Activated T-cell treated with anti-CD3 and anti-CD28 coated beads, Interleukin-2, amount 50 U/mL, for 4 hours (primary cell): ENCODE measurements around the gene PRKCA. TPM values are rescaled to one million over a fixed set of nuclear protein-coding genes. Genes with fewer than 3 reads are reported as not detected.

Source experiments
- ATAC-seq, 2 donors: fragments of 200-7000 bp; cut with Tn5 transposase; one replicate each; pipeline ENCODE4 v1.10.0; 2021
- DNase-seq: peaks from one replicate; pipeline ENCODE4 v3.0.0-alpha.2; 2020
- H3K27me3 Mint-ChIP-seq: one replicate; pipeline ENCODE4 v1.8.0; 2021; ENCODE audit warnings: low read depth, mixed read lengths
- H3K36me3 Mint-ChIP-seq: one replicate; pipeline ENCODE4 v1.8.0; 2022; ENCODE audit warnings: mixed read lengths; ENCODE audit not compliant: insufficient read depth
- H3K4me1 Mint-ChIP-seq: one replicate; pipeline ENCODE4 v1.8.0; 2021; ENCODE audit warnings: low read depth, mixed read lengths
- H3K4me3 Mint-ChIP-seq: one replicate; pipeline ENCODE4 v1.8.0; 2021; ENCODE audit warnings: mild to moderate bottlenecking, moderate library complexity, mixed read lengths
- H3K9me3 Mint-ChIP-seq: one replicate; pipeline ENCODE4 v1.8.0; 2021; ENCODE audit warnings: mixed read lengths
- total RNA-seq, 3 donors: library from RNA; stranded (reverse); gene quantifications; one replicate each; pipeline ENCODE4 v1.2.1, GENCODE V29; 2021

PRKCA gene
- total RNA-seq, 3 donors from 2014 or later: 79.4 to 114 (median 95.3) TPM

DNA sequence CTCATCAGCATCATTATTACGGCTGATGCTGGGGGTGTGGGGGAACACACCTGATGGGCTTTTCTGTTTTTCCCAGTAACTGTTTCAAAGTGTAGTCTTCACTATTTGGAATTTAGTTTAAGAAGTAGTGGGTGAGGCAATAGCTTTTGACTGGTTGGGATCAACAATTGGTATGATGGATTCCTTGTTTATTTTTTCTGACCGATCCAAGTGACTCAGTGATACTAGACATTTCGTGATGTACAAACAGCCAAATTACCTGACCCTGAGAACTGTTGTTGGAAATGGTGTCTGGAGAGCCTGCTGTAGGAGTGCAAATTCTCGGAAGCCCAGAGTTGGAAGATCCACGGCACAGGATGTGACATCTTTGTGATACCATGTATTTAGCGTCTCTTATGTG, 204.2 kb downstream of the PRKCA start:
- no peak for ATAC-seq
- H3K4me1 Mint-ChIP-seq: peaks cover 56% of the 10 kb centered on the region
- H3K27me3 Mint-ChIP-seq: no peaks in the 10 kb centered on the region
- H3K4me3 Mint-ChIP-seq: no peak overlapping the region
- DNase-seq: no peak
- H3K36me3 Mint-ChIP-seq: peaks cover 9% of the 10 kb centered on the region
- H3K9me3 Mint-ChIP-seq: peaks cover 5% of the 10 kb centered on the region

GRCh38 chr17:66507103-66507923, 204.9 kb downstream of the PRKCA start:
- Mint-ChIP-seq H3K27me3 (no peaks in the 10 kb centered on the region), H3K4me3 (no peak overlapping the region), H3K4me1 (peaks cover 61% of the 10 kb centered on the region), H3K9me3 (peaks cover 5% of the 10 kb centered on the region), H3K36me3 (peaks cover 9% of the 10 kb centered on the region)
- ATAC-seq (no peak), DNase-seq (no peak)

GRCh38 chr17:66507982-66508760, 205.8 kb downstream of the PRKCA start:
- ATAC-seq: no peak
- Mint-ChIP-seq H3K4me3 (no peak overlapping the region), H3K27me3 (no peaks in the 10 kb centered on the region)

GRCh38 chr17:66508896-66509844, 206.8 kb downstream of the PRKCA start:
- DNase-seq (peak; percentile 41), ATAC-seq (peak; percentile 79 to 80)
- peak overlapping the region; percentile 60 for H3K4me3 Mint-ChIP-seq
- H3K36me3 Mint-ChIP-seq: peaks cover 10% of the 10 kb centered on the region
- H3K9me3 Mint-ChIP-seq: peaks cover 5% of the 10 kb centered on the region
- H3K27me3 Mint-ChIP-seq: no peaks in the 10 kb centered on the region
- H3K4me1 Mint-ChIP-seq: peaks cover 74% of the 10 kb centered on the region

More at GRCh38 chr17:66507982-66508760, 205.8 kb downstream of the PRKCA start:
- DNase-seq: no peak
- Mint-ChIP-seq H3K36me3 (peaks cover 9% of the 10 kb centered on the region), H3K4me1 (peaks cover 67% of the 10 kb centered on the region), H3K9me3 (peaks cover 5% of the 10 kb centered on the region)

DNA sequence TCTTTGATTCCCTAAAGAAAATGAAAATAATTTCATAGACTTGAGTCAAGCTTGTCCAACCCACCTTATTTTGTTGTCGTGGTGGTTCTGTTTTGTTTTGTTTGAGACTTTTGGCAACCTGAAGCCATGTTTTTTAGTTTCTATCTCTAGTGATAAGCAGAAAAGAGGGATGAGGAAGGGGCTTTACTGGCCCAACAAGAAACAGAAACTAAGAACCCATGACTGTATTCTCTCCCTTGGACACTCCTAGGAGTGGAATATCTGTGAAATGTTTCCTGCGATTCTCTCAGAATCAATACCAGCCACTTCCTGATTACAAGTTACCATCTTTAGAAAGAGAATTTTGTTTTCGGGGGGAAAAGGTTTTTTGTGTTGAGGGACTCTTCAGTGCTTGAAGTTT, 207.5 kb downstream of the PRKCA start:
- Mint-ChIP-seq H3K27me3 (no peaks in the 10 kb centered on the region), H3K36me3 (peaks cover 15% of the 10 kb centered on the region), H3K4me1 (peaks cover 81% of the 10 kb centered on the region), H3K4me3 (peak overlapping the region; percentile 60), H3K9me3 (peaks cover 5% of the 10 kb centered on the region)
- ATAC-seq (peak in 1 of 2 donors; percentile 0), DNase-seq (no peak)

GRCh38 chr17:66511135-66511534, 208.7 kb downstream of the PRKCA start:
- H3K9me3 Mint-ChIP-seq: peaks cover 5% of the 10 kb centered on the region
- no peak for DNase-seq
- ATAC-seq: peak; percentile 6 to 27
- H3K4me3 Mint-ChIP-seq: peak overlapping the region; percentile 11
- no peaks in the 10 kb centered on the region for H3K27me3 Mint-ChIP-seq
- H3K4me1 Mint-ChIP-seq: peaks cover 83% of the 10 kb centered on the region
- H3K36me3 Mint-ChIP-seq: peaks cover 21% of the 10 kb centered on the region

DNA sequence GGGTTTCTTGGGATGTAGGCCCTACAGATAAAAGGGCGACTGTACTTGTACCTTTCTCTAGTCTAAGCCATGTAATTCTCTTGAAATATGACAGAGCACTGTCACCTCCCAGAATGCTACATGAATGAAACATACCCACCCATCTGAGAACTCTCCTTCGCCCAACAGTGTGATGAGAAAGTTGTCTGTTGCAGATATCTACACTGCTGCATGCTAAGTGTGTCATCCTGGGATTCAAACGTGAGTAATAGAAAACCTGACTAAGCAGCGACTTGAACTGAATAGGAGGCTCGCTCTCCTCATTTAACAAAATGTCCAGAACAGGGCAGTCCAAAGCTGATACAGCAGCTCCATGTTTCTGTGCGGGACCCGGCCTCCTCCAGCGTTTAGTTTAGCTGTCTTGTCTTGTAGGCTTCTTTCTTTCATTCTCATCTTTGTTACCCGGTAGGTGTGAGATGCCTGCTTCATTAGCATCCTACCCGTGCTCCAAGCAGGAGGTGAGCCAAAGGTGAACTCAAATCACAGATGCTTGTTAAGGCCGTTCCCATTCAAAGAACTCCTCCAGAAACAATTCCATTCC, 211.9 kb downstream of the PRKCA start:
- no peak for DNase-seq
- Mint-ChIP-seq H3K4me1 (peaks cover 75% of the 10 kb centered on the region), H3K27me3 (no peaks in the 10 kb centered on the region), H3K9me3 (no peaks in the 10 kb centered on the region), H3K36me3 (peaks cover 22% of the 10 kb centered on the region), H3K4me3 (no peak overlapping the region)
- peak; percentile 80 for ATAC-seq

DNA sequence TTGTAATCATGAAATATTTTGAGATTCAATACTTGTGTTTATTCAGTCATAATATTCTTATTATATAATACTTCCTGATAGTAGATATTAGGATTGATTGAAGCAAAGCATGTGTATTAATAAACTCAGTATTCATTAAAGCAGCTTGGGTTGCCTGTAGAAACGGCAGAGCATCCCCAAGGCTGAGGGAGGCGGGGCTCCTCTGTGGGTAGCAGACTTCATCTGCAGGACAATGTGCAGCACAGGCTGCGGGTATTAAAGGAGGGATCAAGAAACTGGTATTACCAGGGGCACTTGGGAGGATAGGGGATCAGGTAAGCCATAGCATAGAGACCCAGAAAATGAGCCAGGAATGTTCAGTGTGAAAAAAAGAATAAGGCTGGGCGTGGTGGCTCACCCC, 213.6 kb downstream of the PRKCA start:
- Mint-ChIP-seq H3K4me1 (peaks cover 66% of the 10 kb centered on the region), H3K27me3 (no peaks in the 10 kb centered on the region), H3K9me3 (no peaks in the 10 kb centered on the region), H3K4me3 (no peak overlapping the region), H3K36me3 (peaks cover 22% of the 10 kb centered on the region)
- ATAC-seq: no peak
- no peak for DNase-seq

DNA sequence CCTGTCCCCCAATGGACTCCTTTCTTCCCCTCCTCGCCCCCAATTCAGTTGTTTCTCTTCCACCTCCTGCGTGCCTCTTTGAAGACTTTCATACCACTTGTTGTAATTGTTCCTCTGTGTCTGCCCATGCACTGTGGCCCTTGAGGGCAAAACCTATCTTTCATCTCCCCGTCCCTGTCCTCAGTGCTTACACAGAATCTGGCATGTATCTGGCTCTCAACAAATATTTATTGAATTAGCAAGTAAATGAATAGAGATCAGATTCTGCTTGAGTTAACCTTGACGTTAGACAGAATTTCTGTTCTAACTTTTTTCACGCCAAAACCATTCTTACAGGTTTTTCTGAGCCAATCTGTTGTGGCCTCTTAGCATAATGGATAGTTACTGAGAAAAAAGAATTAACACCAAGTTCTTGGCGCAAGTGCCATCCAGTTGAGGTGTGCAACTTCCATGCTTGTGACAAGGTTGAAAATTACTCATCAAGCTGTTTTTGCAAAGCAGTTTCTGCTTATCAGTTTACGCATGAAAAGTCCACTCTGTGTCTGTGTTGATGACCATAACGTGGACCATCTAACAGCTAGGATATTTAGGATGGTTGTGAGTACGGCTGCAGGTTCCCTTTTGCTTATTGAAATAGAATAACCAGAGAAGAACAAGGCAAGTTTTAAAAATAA, 215.1 kb downstream of the PRKCA start:
- ATAC-seq: no peak
- Mint-ChIP-seq H3K36me3 (peaks cover 21% of the 10 kb centered on the region), H3K27me3 (no peaks in the 10 kb centered on the region), H3K4me1 (peaks cover 65% of the 10 kb centered on the region), H3K4me3 (no peak overlapping the region), H3K9me3 (no peaks in the 10 kb centered on the region)
- no peak for DNase-seq

DNA sequence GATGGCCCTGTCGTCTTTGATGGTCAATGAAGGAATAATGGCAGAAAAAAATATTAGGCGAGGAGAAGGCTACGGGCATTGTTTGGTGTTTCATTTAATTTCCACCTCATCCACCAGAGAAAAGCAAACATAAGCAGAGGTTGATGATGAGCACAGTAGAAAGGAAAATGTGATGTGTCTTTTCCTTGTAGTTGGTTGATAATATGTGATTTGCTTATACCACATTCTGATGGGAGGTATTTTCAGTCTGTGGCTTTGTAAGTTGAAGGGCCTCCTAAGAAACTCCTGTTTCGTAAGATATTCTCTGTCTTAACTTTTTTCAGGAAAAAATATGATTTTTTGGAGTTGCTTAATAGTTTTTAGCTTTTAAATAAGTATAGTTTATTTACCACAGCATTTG, 215.7 kb downstream of the PRKCA start:
- H3K9me3 Mint-ChIP-seq: no peaks in the 10 kb centered on the region
- H3K4me3 Mint-ChIP-seq: peak overlapping the region; percentile 13
- DNase-seq (no peak), ATAC-seq (no peak)
- peaks cover 22% of the 10 kb centered on the region for H3K36me3 Mint-ChIP-seq
- peaks cover 67% of the 10 kb centered on the region for H3K4me1 Mint-ChIP-seq
- H3K27me3 Mint-ChIP-seq: no peaks in the 10 kb centered on the region

DNA sequence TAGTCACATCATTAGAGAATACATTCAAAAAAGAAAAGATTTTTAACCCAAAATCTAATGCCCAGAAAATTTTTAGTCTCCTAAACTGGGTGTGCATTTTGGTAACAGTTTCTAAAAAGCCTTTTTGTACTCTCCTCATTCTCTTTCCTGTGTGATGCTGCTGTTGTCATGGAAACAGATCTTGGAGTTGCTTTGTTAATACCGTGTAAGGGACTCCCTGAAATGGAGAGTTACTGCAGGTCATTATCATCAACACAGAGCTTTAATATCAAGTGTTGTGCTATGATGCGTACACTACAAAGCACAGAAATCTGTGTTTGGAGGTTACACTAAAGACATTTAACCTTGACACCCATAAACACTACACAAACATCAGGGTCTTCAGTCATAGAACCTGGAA, 216.3 kb downstream of the PRKCA start:
- DNase-seq (no peak), ATAC-seq (no peak)
- no peaks in the 10 kb centered on the region for H3K27me3 Mint-ChIP-seq
- H3K36me3 Mint-ChIP-seq: peaks cover 24% of the 10 kb centered on the region
- H3K4me1 Mint-ChIP-seq: peaks cover 68% of the 10 kb centered on the region
- H3K9me3 Mint-ChIP-seq: no peaks in the 10 kb centered on the region
- H3K4me3 Mint-ChIP-seq: no peak overlapping the region

DNA sequence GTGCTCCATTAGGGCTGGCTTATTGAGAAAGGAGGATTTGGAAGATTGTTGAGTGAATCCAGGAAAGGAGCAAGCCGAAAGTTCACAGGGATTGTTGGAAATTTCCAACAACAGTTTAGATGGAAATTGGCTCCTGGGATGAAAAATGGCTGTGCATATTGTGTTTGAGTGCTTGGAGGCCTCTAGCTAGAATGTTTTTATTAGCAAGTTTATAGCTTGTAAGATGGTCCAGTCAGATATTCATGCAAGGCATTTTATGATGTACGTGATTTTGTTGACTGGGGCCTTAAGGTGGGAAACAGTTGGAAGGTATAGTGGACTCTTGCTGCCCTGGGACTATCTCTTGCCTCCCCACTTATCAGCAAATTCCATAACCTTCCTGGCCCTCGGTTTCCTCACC, 216.7 kb downstream of the PRKCA start:
- ATAC-seq: no peak
- peaks cover 26% of the 10 kb centered on the region for H3K36me3 Mint-ChIP-seq
- no peaks in the 10 kb centered on the region for H3K9me3 Mint-ChIP-seq
- H3K27me3 Mint-ChIP-seq: no peaks in the 10 kb centered on the region
- no peak for DNase-seq
- H3K4me3 Mint-ChIP-seq: no peak overlapping the region
- peaks cover 65% of the 10 kb centered on the region for H3K4me1 Mint-ChIP-seq

DNA sequence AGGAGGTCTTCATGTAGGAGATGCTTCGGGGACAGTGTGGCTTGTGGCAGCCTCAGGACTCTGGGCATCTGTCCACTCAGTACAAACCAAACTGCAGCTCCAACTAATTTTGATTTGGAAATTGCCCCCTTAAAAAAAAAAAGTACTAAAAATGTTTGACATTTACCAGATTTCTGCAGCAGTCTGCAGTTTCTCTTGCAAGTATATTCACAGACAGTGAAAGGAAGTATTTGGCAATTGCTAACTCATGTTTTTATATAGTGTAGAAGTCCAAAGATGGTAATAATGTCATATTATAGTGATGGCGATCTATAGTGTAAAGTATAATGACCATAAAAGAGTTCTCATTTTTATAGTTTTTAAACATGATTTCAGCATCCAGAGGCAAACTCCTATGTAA, 218.6 kb downstream of the PRKCA start:
- ATAC-seq: no peak
- no peak for DNase-seq
- H3K4me1 Mint-ChIP-seq: peaks cover 63% of the 10 kb centered on the region
- H3K9me3 Mint-ChIP-seq: no peaks in the 10 kb centered on the region
- no peaks in the 10 kb centered on the region for H3K27me3 Mint-ChIP-seq
- no peak overlapping the region for H3K4me3 Mint-ChIP-seq
- peaks cover 29% of the 10 kb centered on the region for H3K36me3 Mint-ChIP-seq
